Right lobe of liver (tissue), 6 donors: ENCODE data around the gene MAP1B. TPM values are rescaled to one million over a fixed set of nuclear protein-coding genes. Genes with fewer than 3 reads are reported as not detected.

ENCODE experiments used
- ATAC-seq, 4 donors: fragments of 200-7000 bp; cut with Tn5 transposase; one replicate each; pipeline ENCODE4 v1.9.1; 2020; ENCODE audit warnings: mild to moderate bottlenecking in 4 of 4, moderate library complexity in 4 of 4
- DNase-seq, 3 donors: peaks; one replicate each; pipeline ENCODE4 v3.0.0-alpha.2; 2020
- H3K27ac ChIP-seq, 3 donors: fragments of 200-600 bp; one replicate each; pipeline ENCODE4 v1.8.0; 2022
- H3K27me3 ChIP-seq, 2 donors: fragments of 200-600 bp; one replicate each; pipeline ENCODE4 v1.8.0; 2022
- H3K36me3 ChIP-seq, 4 donors: fragments of 200-600 bp; sonication (generic) in 1 of 4; one replicate each; pipeline versions ENCODE4 v1.5.1 to v1.8.0; 2017 to 2022; ENCODE audit warnings: control low read depth in 1 of 4
- H3K4me1 ChIP-seq, 4 donors: fragments of 200-600 bp; sonication (generic) in 1 of 4; one replicate each; pipeline versions ENCODE4 v1.5.1 to v1.8.0; 2017 to 2022; ENCODE audit warnings: control low read depth in 1 of 4
- H3K4me3 ChIP-seq, 3 donors: fragments of 200-600 bp; one replicate each; pipeline ENCODE4 v1.8.0; 2022
- H3K9me3 ChIP-seq, 4 donors: fragments of 200-600 bp; sonication (generic) in 1 of 4; one replicate each; pipeline versions ENCODE4 v1.5.1 to v1.8.0; 2017 to 2022; ENCODE audit warnings: control low read depth in 1 of 4
- POLR2A ChIP-seq: fragments of 450-650 bp; IDR thresholded peaks from one replicate; pipeline ENCODE4 v1.6.1; 2017; ENCODE audit warnings: antibody characterized with exemption, mild to moderate bottlenecking
- WGBS: methylation state at CpG from one replicate; pipeline ENCODE4 v1.1.6; 2018; ENCODE audit warnings: low coverage, low lambda C conversion rate; ENCODE audit not compliant: insufficient coverage; ENCODE audit errors: missing lambda C conversion rate; 5-methylcytosine and 5-hydroxymethylcytosine counted together
- intact Hi-C, 2 donors: fragments of 100-400 bp; cut with DNase I; formaldehyde crosslinking; loops; one replicate each; pipeline versions ENCODE4 v1.11.2 to v1.14.1; 2022
- total RNA-seq, 6 experiments: library from RNA; depleted of rRNA in 2 of 6; stranded (reverse); fragments of >200 nt in 2 of 6; fragmentation: NEBNext Ultra II Directional in 3 of 6; extraction: Animal tissue kit (Norgen Biotek cat#: 25700) in 3 of 6; gene quantifications; one replicate each; pipeline versions ENCODE4 v1.1.0 to v1.2.4, GENCODE V29; 2016 to 2023
- TF ChIP-seq, protein P1 (sequence below), 4 donors: fragments of 200-600 bp in 3 of 4; fragments of 450-650 bp in 1 of 4; IDR thresholded peaks; one replicate each; pipeline versions ENCODE4 v1.5.1 to v1.8.0; 2016 to 2022; ENCODE audit warnings: antibody characterized with exemption in 4 of 4, mild to moderate bottlenecking in 2 of 4
- donor health status: DM: no; HTN: yes; CAD: no.
- donor health status: DM: no; HTN: no; CAD: no.
- donor health status: DM: no; HTN: no; CAD: no.
- donor health status: DM: no; HTN: yes; CAD: no.
- donor health status: DM: no; HTN: yes; CAD: no.

Gene MAP1B
- total RNA-seq, 6 experiments from 2014 or later: 2.4 to 14.0 (median 5.3) TPM

DNA sequence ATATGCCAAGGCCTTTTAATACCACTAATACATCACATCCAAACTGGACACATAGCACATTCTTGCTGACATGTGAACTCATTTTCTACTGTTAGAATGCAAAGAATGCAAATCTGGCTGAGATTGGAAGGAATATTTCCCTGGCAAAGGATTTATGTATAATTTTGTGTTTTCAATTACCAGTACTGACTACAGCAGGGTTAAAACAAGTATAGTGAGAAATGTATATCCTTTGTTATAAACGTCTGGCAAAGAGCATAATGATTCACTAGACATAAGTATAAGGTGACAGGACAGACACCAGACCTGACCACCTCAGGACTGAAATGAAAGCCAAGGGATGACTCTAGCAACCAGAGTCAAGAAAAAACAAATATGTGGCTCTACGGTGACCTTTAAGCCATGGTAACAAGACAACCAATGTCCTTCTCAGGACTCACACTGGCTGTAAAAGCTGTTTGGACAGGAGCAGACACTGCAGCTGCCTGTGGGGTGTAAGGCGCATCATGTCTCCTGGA is 117.7 kb downstream of the MAP1B start:
- DNase-seq (no peak), ATAC-seq (no peak)
- 73% methylated on average over 1 of the region's 3 CpGs for WGBS
- Histone ChIP-seq H3K9me3 (no peaks in the 10 kb centered on the region), H3K36me3 (peaks cover 0 to 46% (median 20%) of the 10 kb centered on the region in 4 donors), H3K27ac (no peak overlapping the region), H3K4me3 (no peak overlapping the region), H3K4me1 (no peaks in the 10 kb centered on the region), H3K27me3 (no peaks in the 10 kb centered on the region)
- intact Hi-C loops: no loop called here
- TF ChIP-seq, protein P1, sequence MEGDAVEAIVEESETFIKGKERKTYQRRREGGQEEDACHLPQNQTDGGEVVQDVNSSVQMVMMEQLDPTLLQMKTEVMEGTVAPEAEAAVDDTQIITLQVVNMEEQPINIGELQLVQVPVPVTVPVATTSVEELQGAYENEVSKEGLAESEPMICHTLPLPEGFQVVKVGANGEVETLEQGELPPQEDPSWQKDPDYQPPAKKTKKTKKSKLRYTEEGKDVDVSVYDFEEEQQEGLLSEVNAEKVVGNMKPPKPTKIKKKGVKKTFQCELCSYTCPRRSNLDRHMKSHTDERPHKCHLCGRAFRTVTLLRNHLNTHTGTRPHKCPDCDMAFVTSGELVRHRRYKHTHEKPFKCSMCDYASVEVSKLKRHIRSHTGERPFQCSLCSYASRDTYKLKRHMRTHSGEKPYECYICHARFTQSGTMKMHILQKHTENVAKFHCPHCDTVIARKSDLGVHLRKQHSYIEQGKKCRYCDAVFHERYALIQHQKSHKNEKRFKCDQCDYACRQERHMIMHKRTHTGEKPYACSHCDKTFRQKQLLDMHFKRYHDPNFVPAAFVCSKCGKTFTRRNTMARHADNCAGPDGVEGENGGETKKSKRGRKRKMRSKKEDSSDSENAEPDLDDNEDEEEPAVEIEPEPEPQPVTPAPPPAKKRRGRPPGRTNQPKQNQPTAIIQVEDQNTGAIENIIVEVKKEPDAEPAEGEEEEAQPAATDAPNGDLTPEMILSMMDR (IDR thresholded peaks at IDR 0.05): no peak
- TF ChIP-seq POLR2A: no peak

DNA sequence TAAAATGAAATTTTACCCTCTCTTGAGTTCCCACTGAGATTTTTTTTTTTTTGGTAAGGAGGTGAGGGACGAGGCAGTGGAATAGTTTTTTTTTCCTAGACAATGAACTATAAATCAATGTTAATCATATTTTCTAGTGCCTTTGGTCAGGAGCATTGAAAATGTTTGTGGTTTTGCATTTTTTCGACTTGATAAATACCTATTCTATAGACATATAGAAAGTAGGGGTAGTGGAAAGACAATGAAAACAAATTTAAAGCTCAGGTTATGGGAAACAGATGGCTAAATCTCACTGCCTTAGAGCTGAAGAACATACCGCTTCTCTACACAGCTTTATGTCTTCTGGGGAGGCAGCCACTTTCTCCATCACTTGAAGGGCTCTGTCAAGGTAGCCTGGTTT is 118.5 kb downstream of the MAP1B start:
- intact Hi-C loops: no loop called here
- Histone ChIP-seq H3K9me3 (no peaks in the 10 kb centered on the region), H3K36me3 (peaks cover 0 to 39% (median 19%) of the 10 kb centered on the region in 4 donors), H3K27ac (no peak overlapping the region), H3K4me3 (no peak overlapping the region), H3K4me1 (no peaks in the 10 kb centered on the region), H3K27me3 (no peaks in the 10 kb centered on the region)
- no peak for DNase-seq
- ATAC-seq: no peak
- 98% methylated on average over 3 of the region's 3 CpGs for WGBS
- TF ChIP-seq POLR2A: no peak
- TF ChIP-seq, protein P1 (IDR thresholded peaks at IDR 0.05): no peak

DNA sequence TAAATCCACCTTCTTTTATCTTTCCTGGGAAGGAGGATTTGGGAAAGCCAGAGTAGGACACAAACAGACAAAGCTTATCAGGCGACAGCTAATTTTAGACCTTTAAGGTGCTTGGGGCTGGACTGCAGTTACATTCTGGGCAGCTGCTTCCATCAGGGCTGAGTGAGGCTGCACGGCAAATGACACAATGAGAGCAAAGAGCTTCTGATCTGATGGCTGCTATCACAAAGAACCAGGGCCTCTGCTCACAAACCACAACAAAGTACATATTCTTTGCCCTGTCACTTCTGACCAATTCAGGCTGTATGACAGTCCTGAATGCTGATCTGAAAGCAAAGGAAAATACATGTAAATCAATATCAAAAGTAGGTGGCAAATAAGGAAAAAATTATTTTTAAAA is 119.7 kb downstream of the MAP1B start:
- WGBS: 80% methylated on average over 1 of the region's 2 CpGs
- Histone ChIP-seq H3K27ac (no peak overlapping the region), H3K36me3 (peaks cover 0 to 36% (median 17%) of the 10 kb centered on the region in 4 donors), H3K4me3 (no peak overlapping the region), H3K9me3 (no peaks in the 10 kb centered on the region), H3K27me3 (no peaks in the 10 kb centered on the region), H3K4me1 (no peaks in the 10 kb centered on the region)
- DNase-seq: no peak
- no peak for TF ChIP-seq POLR2A
- TF ChIP-seq, protein P1 (IDR thresholded peaks at IDR 0.05): no peak
- ATAC-seq: no peak
- intact Hi-C loops: no loop called here

- H3K36me3 ChIP-seq: peaks cover 0 to 24% (median 9%) of the 10 kb centered on the region in 4 donors
Measured at GRCh38 chr5:72228960-72229359, 121.7 kb downstream of the MAP1B start.

More at GRCh38 chr5:72228960-72229359, 121.7 kb downstream of the MAP1B start:
- Histone ChIP-seq H3K4me1 (no peaks in the 10 kb centered on the region), H3K4me3 (no peak overlapping the region), H3K27me3 (no peaks in the 10 kb centered on the region), H3K27ac (no peak overlapping the region), H3K9me3 (no peaks in the 10 kb centered on the region)
- ATAC-seq (no peak), DNase-seq (no peak)
- TF ChIP-seq, protein P1 (IDR thresholded peaks at IDR 0.05): no peak
- TF ChIP-seq POLR2A: no peak
- WGBS: 100% methylated on average over 2 of the region's 3 CpGs
- intact Hi-C loops: no loop called here
